K562 (cell line): ENCODE data around the gene PSD4. TPM values are rescaled to one million over a fixed set of nuclear protein-coding genes. Genes with fewer than 3 reads are reported as not detected.

Source experiments
- ATAC-seq: fragments of 200-7000 bp; cut with Tn5 transposase; 3 replicates; pipeline ENCODE4 v1.9.1; 2020; ENCODE audit warnings: moderate library complexity
- BruUV-seq: library from RNA; stranded (reverse); fragments of 400-500 nt; replicated peaks from 2 replicates; lab custom pipeline; 2021; lab: Mats Ljungman, UMichigan
- CTCF ChIA-PET: fragments of 300-600 bp; formaldehyde crosslinking; extraction: SDS; loops from one replicate; lab custom pipeline; 2021; ENCODE audit warnings: low intra/inter-chr PET ratio; lab: Yijun Ruan, JAX
- POLR2A ChIA-PET: fragments of 300-600, 350-650 bp; sonication (Branson Sonifier 250); formaldehyde crosslinking; extraction: SDS; loops from one replicate; lab custom pipeline; 2021; ENCODE audit warnings: antibody characterized with exemption, inconsistent platforms; lab: Yijun Ruan, JAX
- DNase-seq, 4 experiments: peaks; one replicate each; pipeline versions ENCODE4 v3.0.0 to v3.0.0-alpha.2; 2011 to 2018; ENCODE audit warnings: low spot score in 3 of 4, mixed read lengths in 3 of 4; ENCODE audit errors: extremely low read depth in 1 of 4
- FAIRE-seq: peaks from 2 replicates; lab custom pipeline; 2011; peaks lifted over from hg19 to GRCh38; lab: Jason Lieb, UNC
- H2AFZ ChIP-seq: 2 replicates; pipeline ENCODE4 v1.6.0; 2011; ENCODE audit warnings: low read depth, low read length, control low read depth, inconsistent platforms
- H3K27ac ChIP-seq: fragments of 200-600 bp; 3 replicates; pipeline ENCODE4 v1.8.0; 2011; ENCODE audit warnings: low read depth, mild to moderate bottlenecking, control low read depth, inconsistent platforms, low read length, moderate library complexity, mixed read lengths; ENCODE audit errors: extremely low read depth
- H3K27me3 ChIP-seq, 2 experiments: fragments of 300-600 bp in 1 of 2; 2 replicates in 1 of 2; 3 replicates in 1 of 2; pipeline versions ENCODE4 v1.6.0 to v1.8.0; 2011; ENCODE audit warnings: inconsistent platforms in 2 of 2, low read length in 2 of 2, mild to moderate bottlenecking in 1 of 2, mixed read lengths in 1 of 2, moderate library complexity in 1 of 2; ENCODE audit not compliant: control insufficient read depth in 2 of 2, insufficient read depth in 2 of 2
- H3K36me3 ChIP-seq: fragments of 300-600 bp; 3 replicates; pipeline ENCODE4 v1.8.0; 2011; ENCODE audit warnings: mild to moderate bottlenecking, low read length, inconsistent platforms; ENCODE audit not compliant: control insufficient read depth, insufficient read depth
- H3K4me1 ChIP-seq, 2 experiments: fragments of 200-600 bp in 1 of 2; replicated peaks in 1 of 2; 2 replicates in 1 of 2; 3 replicates in 1 of 2; pipeline versions ENCODE4 v1.5.1 to v1.8.0; 2011; ENCODE audit warnings: inconsistent platforms in 2 of 2, low read length in 2 of 2, mild to moderate bottlenecking in 1 of 2, mixed read lengths in 1 of 2, moderate library complexity in 1 of 2; ENCODE audit not compliant: control insufficient read depth in 2 of 2, insufficient read depth in 2 of 2
- H3K4me2 ChIP-seq: 2 replicates; pipeline ENCODE4 v1.6.1; 2011; ENCODE audit warnings: low read length, control low read depth, inconsistent platforms, mixed read lengths; ENCODE audit not compliant: insufficient read depth
- H3K4me3 ChIP-seq: fragments of 200-600 bp; sonication (generic), shearing (Covaris generic); 2 replicates; pipeline ENCODE4 v1.5.1; 2016; ENCODE audit warnings: control low read depth, inconsistent platforms
- H3K79me2 ChIP-seq: fragments of 200-600 bp; 3 replicates; pipeline ENCODE4 v1.8.0; 2011; ENCODE audit warnings: low read length, inconsistent platforms; ENCODE audit not compliant: control insufficient read depth, insufficient read depth
- H3K9ac ChIP-seq, 2 experiments: 2 replicates each; pipeline versions ENCODE4 v1.6.0 to v1.6.1; 2011; ENCODE audit warnings: low read depth in 2 of 2, low read length in 2 of 2, control low read depth in 1 of 2, inconsistent platforms in 1 of 2, mild to moderate bottlenecking in 1 of 2, mixed read lengths in 1 of 2; ENCODE audit not compliant: insufficient read depth in 1 of 2
- H3K9me1 ChIP-seq: one replicate; pipeline ENCODE4 v1.6.0; 2011; ENCODE audit warnings: inconsistent platforms, mild to moderate bottlenecking, low read length, moderate library complexity; ENCODE audit not compliant: control insufficient read depth, insufficient read depth
- H3K9me3 ChIP-seq: replicated peaks from 2 replicates; pipeline ENCODE4 v1.5.1; 2011; ENCODE audit warnings: low read depth, low read length, inconsistent platforms; ENCODE audit not compliant: control insufficient read depth, insufficient read depth
- H4K20me1 ChIP-seq: replicated peaks from 2 replicates; pipeline ENCODE4 v1.6.1; 2011; ENCODE audit warnings: low read length, inconsistent platforms, mixed read lengths; ENCODE audit not compliant: control insufficient read depth, insufficient read depth
- CEBPB ChIP-seq: fragments of 450-650 bp; IDR thresholded peaks from 2 replicates; pipeline ENCODE4 v1.6.1; 2016; ENCODE audit warnings: missing genetic modification characterization, missing compliant biosample characterization
- RAD51 ChIP-seq: fragments of 450-650 bp; IDR thresholded peaks from 2 replicates; pipeline ENCODE4 v1.7.1; 2016; ENCODE audit warnings: low read depth, mild to moderate bottlenecking, borderline replicate concordance
- WGBS: fragments of 100-300 bp; shearing (Covaris generic); methylation state at CpG from one replicate; pipeline ENCODE4 v1.1.6; 2016; ENCODE audit warnings: low coverage, mixed read lengths; ENCODE audit not compliant: insufficient coverage; ENCODE audit errors: missing lambda C conversion rate; 5-methylcytosine and 5-hydroxymethylcytosine counted together
- in situ Hi-C: fragments of 300-500 bp; cut with MboI; formaldehyde crosslinking; loops from 4 replicates; pipeline ENCODE4 v1.15.0; 2018; ENCODE audit warnings: inconsistent platforms, mixed read lengths
- intact Hi-C: fragments of 100-400 bp; cut with micrococcal nuclease; formaldehyde crosslinking; loops from 2 replicates; pipeline ENCODE4 v1.14.2; 2022
- polyA plus RNA-seq, 8 experiments: library from polyadenylated mRNA; depleted of rRNA in 4 of 8; stranded (reverse) in 5 of 8; unstranded in 3 of 8; fragments of >200 nt; fragmentation: Nextera tagmentation in 2 of 8; fragmentation: Illumina TruSeq in 1 of 8; extraction: Ambion mirVana in 2 of 8; extraction: Trizol in 1 of 8; gene quantifications; 2 replicates each; pipeline versions ENCODE4 v1.2.1 to v1.2.3, GENCODE V29; 2011 to 2014; ENCODE audit warnings: inconsistent platforms in 1 of 8, missing spikeins in 1 of 8
- total RNA-seq, 7 experiments: library from RNA; depleted of rRNA in 6 of 7; stranded (reverse); fragments of >200 nt in 6 of 7; fragmentation: Illumina TruSeq in 2 of 7; extraction: Trizol in 2 of 7; gene quantifications; 2 replicates each; pipeline versions ENCODE4 v1.2.1 to v1.2.3, GENCODE V29; 2011 to 2021; ENCODE audit warnings: low replicate concordance in 1 of 7
- TF ChIP-seq, protein P1 (sequence below): sonication (generic); formaldehyde crosslinking; IDR thresholded peaks from 2 replicates; pipeline ENCODE4 v1.9.0; 2022; ENCODE audit warnings: mild to moderate bottlenecking, missing genetic modification reagents
- TF ChIP-seq, protein P2 (sequence below): sonication (generic); IDR thresholded peaks from 2 replicates; pipeline ENCODE4 v1.6.1; 2016

PSD4 gene
- total and polyA plus RNA-seq, 9 of the 15 experiments (the other 6 are each of a cell fraction or from before 2014, with no cell fraction given), result 0.46 to 54.0 (median 20.8) TPM

- 83% methylated on average over 3 of the region's 3 CpGs for WGBS
- H3K27ac ChIP-seq, result no peak overlapping the region
- H3K4me3 ChIP-seq, result no peak overlapping the region
- H3K9me3 ChIP-seq, result no peaks in the 10 kb centered on the region
- no peak for DNase-seq
- no peak overlapping the region for H3K4me2 ChIP-seq
- intact Hi-C loops, result no loop called here
- H2AFZ ChIP-seq, result 0 out of 2 replicates have a peak overlapping the region, but pooled peaks have one; percentile 19
- H3K27me3 ChIP-seq, result no peaks in the 10 kb centered on the region
- TF ChIP-seq, protein P1, sequence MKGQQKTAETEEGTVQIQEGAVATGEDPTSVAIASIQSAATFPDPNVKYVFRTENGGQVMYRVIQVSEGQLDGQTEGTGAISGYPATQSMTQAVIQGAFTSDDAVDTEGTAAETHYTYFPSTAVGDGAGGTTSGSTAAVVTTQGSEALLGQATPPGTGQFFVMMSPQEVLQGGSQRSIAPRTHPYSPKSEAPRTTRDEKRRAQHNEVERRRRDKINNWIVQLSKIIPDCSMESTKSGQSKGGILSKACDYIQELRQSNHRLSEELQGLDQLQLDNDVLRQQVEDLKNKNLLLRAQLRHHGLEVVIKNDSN (CRISPR knock-in tag), result 0 out of 2 replicates have a peak, but pooled peaks have one; percentile 18
- TF ChIP-seq RAD51, result no peak
- no TSS peak for BruUV-seq
- H3K9me1 ChIP-seq, result no peaks in the 10 kb centered on the region
- H3K9ac ChIP-seq, result peak overlapping the region in 1 of 2 experiments; percentile 36; a peak in 1 of 4 replicates
- CTCF ChIA-PET, result no interaction called here
- H3K79me2 ChIP-seq, result peaks cover 19% of the 10 kb centered on the region
- FAIRE-seq, result no peak
- peaks cover 8% of the 10 kb centered on the region; the same call in 2 of the 3 replicates for H3K36me3 ChIP-seq
- in situ Hi-C loops, result no loop called here
- peaks cover 21 to 39% of the 10 kb centered on the region in 2 experiments for H3K4me1 ChIP-seq
- H4K20me1 ChIP-seq, result no peaks in the 10 kb centered on the region
- ATAC-seq, result no peak
- POLR2A ChIA-PET, result interaction anchor here (1.4 kb wide), 1 partner anchor 11 kb away, joined by 5 read pairs; no protein-coding TSS in a partner anchor
Measured at GRCh38 chr2:113232123-113232522, 58.4 kb downstream of the PSD4 start.

GRCh38 chr2:113232740-113233139 is 59.0 kb downstream of the PSD4 start:
- peaks cover 25% of the 10 kb centered on the region for H3K79me2 ChIP-seq
- no peak for DNase-seq
- H3K9ac ChIP-seq, result no peak overlapping the region
- H3K4me1 ChIP-seq, result peaks cover 21 to 39% of the 10 kb centered on the region in 2 experiments
- 87% methylated on average over 3 of the region's 6 CpGs for WGBS
- BruUV-seq, result no TSS peak
- H3K27me3 ChIP-seq, result no peaks in the 10 kb centered on the region
- no peak overlapping the region for H3K4me3 ChIP-seq
- ChIA-PET POLR2A (interaction anchor here (1.4 kb wide), 1 partner anchor 11 kb away, joined by 5 read pairs; no protein-coding TSS in a partner anchor), CTCF (no interaction called here)
- no peaks in the 10 kb centered on the region for H4K20me1 ChIP-seq
- no peaks in the 10 kb centered on the region for H3K9me3 ChIP-seq
- no peak overlapping the region for H2AFZ ChIP-seq
- no peak for FAIRE-seq
- no peak overlapping the region for H3K27ac ChIP-seq
- TF ChIP-seq, protein P2, sequence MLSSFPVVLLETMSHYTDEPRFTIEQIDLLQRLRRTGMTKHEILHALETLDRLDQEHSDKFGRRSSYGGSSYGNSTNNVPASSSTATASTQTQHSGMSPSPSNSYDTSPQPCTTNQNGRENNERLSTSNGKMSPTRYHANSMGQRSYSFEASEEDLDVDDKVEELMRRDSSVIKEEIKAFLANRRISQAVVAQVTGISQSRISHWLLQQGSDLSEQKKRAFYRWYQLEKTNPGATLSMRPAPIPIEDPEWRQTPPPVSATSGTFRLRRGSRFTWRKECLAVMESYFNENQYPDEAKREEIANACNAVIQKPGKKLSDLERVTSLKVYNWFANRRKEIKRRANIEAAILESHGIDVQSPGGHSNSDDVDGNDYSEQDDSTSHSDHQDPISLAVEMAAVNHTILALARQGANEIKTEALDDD, result no peak
- TF ChIP-seq CEBPB (tag), result peak; percentile 26; the same call in 1 of the 2 replicates
- no peak for ATAC-seq
- H3K36me3 ChIP-seq, result peaks cover 14% of the 10 kb centered on the region
- intact Hi-C loops (no loop called here), in situ Hi-C loops (no loop called here)
- H3K4me2 ChIP-seq, result no peak overlapping the region
- no peaks in the 10 kb centered on the region for H3K9me1 ChIP-seq
